HEK293T (cell line): Measurements from ENCODE around the gene GIPC2.

Experiments used
- CTCF ChIA-PET: fragments of 350-600 bp; formaldehyde crosslinking; extraction: SDS; loops from one replicate; lab custom pipeline; 2021; ENCODE audit warnings: antibody characterized with exemption, inconsistent platforms; lab: Yijun Ruan, JAX
- POLR2A ChIA-PET: fragments of 350-600 bp; formaldehyde crosslinking; extraction: SDS; loops from one replicate; lab custom pipeline; 2020; ENCODE audit warnings: antibody characterized with exemption, inconsistent platforms; lab: Yijun Ruan, JAX
- DNase-seq: peaks from one replicate; pipeline ENCODE4 v3.0.0; 2012; ENCODE audit warnings: mixed read lengths; ENCODE audit errors: extremely low spot score
- ARNT ChIP-seq: fragments of 450-650 bp; IDR thresholded peaks from 2 replicates; pipeline ENCODE4 v1.6.1; 2017; ENCODE audit warnings: mild to moderate bottlenecking
- BHLHE40 ChIP-seq: fragments of 450-650 bp; IDR thresholded peaks from 2 replicates; pipeline ENCODE4 v1.6.1; 2016; ENCODE audit warnings: mild to moderate bottlenecking, moderate library complexity, borderline replicate concordance
- CTBP1 ChIP-seq: fragments of 450-650 bp; IDR thresholded peaks from 2 replicates; pipeline ENCODE4 v1.6.1; 2016; ENCODE audit warnings: borderline replicate concordance
- ELF4 ChIP-seq: fragments of 450-650 bp; IDR thresholded peaks from 2 replicates; pipeline ENCODE4 v1.6.1; 2017; ENCODE audit warnings: antibody characterized with exemption
- FOXA1 ChIP-seq: fragments of 450-650 bp; IDR thresholded peaks from 2 replicates; pipeline ENCODE4 v1.6.1; 2016; ENCODE audit warnings: mild to moderate bottlenecking
- FOXK2 ChIP-seq: fragments of 450-650 bp; IDR thresholded peaks from 2 replicates; pipeline ENCODE4 v1.6.1; 2016; ENCODE audit warnings: mild to moderate bottlenecking
- FOXM1 ChIP-seq: fragments of 450-650 bp; IDR thresholded peaks from 2 replicates; pipeline ENCODE4 v1.6.1; 2017; ENCODE audit warnings: mild to moderate bottlenecking, borderline replicate concordance
- HDGF ChIP-seq: fragments of 450-650 bp; IDR thresholded peaks from 2 replicates; pipeline ENCODE4 v1.6.1; 2017; ENCODE audit warnings: antibody characterized with exemption, borderline replicate concordance
- L3MBTL2 ChIP-seq: fragments of 450-650 bp; conservative IDR thresholded peaks from 2 replicates; pipeline ENCODE4 v1.6.1; 2016; ENCODE audit warnings: mild to moderate bottlenecking
- LEF1 ChIP-seq: fragments of 450-650 bp; IDR thresholded peaks from 2 replicates; pipeline ENCODE4 v1.6.1; 2017; ENCODE audit warnings: mild to moderate bottlenecking, borderline replicate concordance
- NFRKB ChIP-seq: fragments of 450-650 bp; IDR thresholded peaks from 2 replicates; pipeline ENCODE4 v1.6.1; 2016; ENCODE audit warnings: mild to moderate bottlenecking, moderate library complexity
- PKNOX1 ChIP-seq: fragments of 450-650 bp; IDR thresholded peaks from 2 replicates; pipeline ENCODE4 v1.6.1; 2016
- SP1 ChIP-seq: fragments of 450-650 bp; IDR thresholded peaks from 2 replicates; pipeline ENCODE4 v1.6.1; 2017
- SUZ12 ChIP-seq: fragments of 450-650 bp; IDR thresholded peaks from 2 replicates; pipeline ENCODE4 v1.6.1; 2016; ENCODE audit warnings: mild to moderate bottlenecking
- TARDBP ChIP-seq: fragments of 450-650 bp; IDR thresholded peaks from 2 replicates; pipeline ENCODE4 v1.6.1; 2016
- ZNF384 ChIP-seq: fragments of 450-650 bp; IDR thresholded peaks from 2 replicates; pipeline ENCODE4 v1.6.1; 2016

GIPC2 gene

GRCh38 chr1:78132174-78132947, 86.6 kb downstream of the GIPC2 start:
- POLR2A ChIA-PET, result no interaction called here
- no peak for TF ChIP-seq FOXK2
- no peak for TF ChIP-seq TARDBP
- TF ChIP-seq FOXM1, result no peak
- TF ChIP-seq ARNT, result no peak
- TF ChIP-seq NFRKB, result no peak
- no peak for TF ChIP-seq BHLHE40
- no peak for TF ChIP-seq LEF1
- TF ChIP-seq L3MBTL2, result no peak
- TF ChIP-seq CTBP1, result no peak
- TF ChIP-seq HDGF, result no peak
- no peak for TF ChIP-seq SUZ12
- no peak for TF ChIP-seq SP1
- no peak for TF ChIP-seq PKNOX1
- no peak for TF ChIP-seq FOXA1
- DNase-seq, result no peak
- CTCF ChIA-PET, result interaction anchor here (0.6 to 1.9 kb wide), 4 partner anchors 12 to 817 kb away, joined by 3 to 8 read pairs (median 6); no protein-coding TSS in a partner anchor

- POLR2A ChIA-PET, result no interaction called here
- CTCF ChIA-PET, result no interaction called here
- no peak for DNase-seq
- no peak for TF ChIP-seq SP1
Observed at GRCh38 chr1:78132948-78133322, 87.2 kb downstream of the GIPC2 start.

GRCh38 chr1:78136680-78137079, 90.9 kb downstream of the GIPC2 start:
- no peak for DNase-seq
- ChIA-PET CTCF (no interaction called here), POLR2A (no interaction called here)
- TF ChIP-seq HDGF, result no peak
- TF ChIP-seq ARNT, result no peak
- TF ChIP-seq ZNF384, result no peak
- TF ChIP-seq PKNOX1, result no peak
- TF ChIP-seq FOXM1, result no peak
- TF ChIP-seq SP1, result no peak
- TF ChIP-seq L3MBTL2, result no peak
- TF ChIP-seq ELF4, result no peak
- TF ChIP-seq FOXK2, result no peak
- no peak for TF ChIP-seq BHLHE40
- TF ChIP-seq LEF1, result no peak
- TF ChIP-seq SUZ12, result no peak
- no peak for TF ChIP-seq NFRKB
- no peak for TF ChIP-seq TARDBP
- no peak for TF ChIP-seq FOXA1

GRCh38 chr1:78141531-78142231, 95.9 kb downstream of the GIPC2 start:
- POLR2A ChIA-PET, result no interaction called here
- no peak for DNase-seq
- TF ChIP-seq ZNF384, result no peak
- no peak for TF ChIP-seq HDGF
- CTCF ChIA-PET, result no interaction called here

GRCh38 chr1:78142736-78143135, 97.0 kb downstream of the GIPC2 start:
- ChIA-PET POLR2A (no interaction called here), CTCF (no interaction called here)
- DNase-seq, result no peak
- no peak for TF ChIP-seq FOXA1
- TF ChIP-seq FOXM1, result no peak
- TF ChIP-seq HDGF, result no peak
- TF ChIP-seq PKNOX1, result no peak
- no peak for TF ChIP-seq ARNT
- TF ChIP-seq TARDBP, result no peak
- no peak for TF ChIP-seq NFRKB
- no peak for TF ChIP-seq CTBP1
- no peak for TF ChIP-seq BHLHE40
- no peak for TF ChIP-seq L3MBTL2
- no peak for TF ChIP-seq LEF1
- no peak for TF ChIP-seq ELF4
- no peak for TF ChIP-seq FOXK2
- TF ChIP-seq SUZ12, result no peak
- TF ChIP-seq ZNF384, result no peak
- TF ChIP-seq SP1, result no peak

- no peak for DNase-seq
- POLR2A ChIA-PET, result no interaction called here
- CTCF ChIA-PET, result interaction anchor here (0.6 kb wide), 1 partner anchor 464 kb away, joined by 4 read pairs; no protein-coding TSS in a partner anchor
- TF ChIP-seq ZNF384 (no peak), SP1 (no peak), BHLHE40 (no peak), FOXK2 (no peak), L3MBTL2 (no peak), FOXM1 (no peak), FOXA1 (no peak), LEF1 (no peak), ELF4 (no peak), HDGF (no peak), SUZ12 (no peak), NFRKB (no peak), TARDBP (no peak), CTBP1 (no peak), ARNT (no peak), PKNOX1 (no peak)
Observed at GRCh38 chr1:78143152-78143551, 97.4 kb downstream of the GIPC2 start.
